Measurements from ENCODE around the gene ATXN1.
"Not testable (repeated sequence)": the region's sequence is repeated elsewhere in the genome, so short reads cannot be mapped to it uniquely, and the experiment has no call there.

The ATXN1 gene

GRCh38 chr6:16388488-16388887 lies 372.8 kb downstream of the ATXN1 start:
- DNase-seq (ENCODE audit: low read depth in 2 of 2), result no peak

GRCh38 chr6:16386057-16386456 lies 375.2 kb downstream of the ATXN1 start:
- no peak for DNase-seq (ENCODE audit: low read depth in 2 of 2)

GRCh38 chr6:16383607-16384206 lies 377.6 kb downstream of the ATXN1 start:
- no peak for DNase-seq (ENCODE audit: low read depth in 2 of 2)

GRCh38 chr6:16381968-16382367 lies 379.3 kb downstream of the ATXN1 start:
- not testable (repeated sequence) for DNase-seq (ENCODE audit: low read depth in 2 of 2)

- no peak for DNase-seq (ENCODE audit: low read depth in 2 of 2)
These were observed 380.9 kb downstream of the ATXN1 start for GRCh38 chr6:16380220-16380809.

GRCh38 chr6:16378360-16378759 lies 382.9 kb downstream of the ATXN1 start:
- not testable (repeated sequence) for DNase-seq (ENCODE audit: low read depth in 2 of 2)

- no peak for DNase-seq (ENCODE audit: low read depth in 2 of 2)
These were observed 383.8 kb downstream of the ATXN1 start for GRCh38 chr6:16377470-16377869.

GRCh38 chr6:16375843-16376242 lies 385.4 kb downstream of the ATXN1 start:
- DNase-seq (ENCODE audit: low read depth in 2 of 2), result no peak

GRCh38 chr6:16375206-16375605 lies 386.1 kb downstream of the ATXN1 start:
- no peak for DNase-seq (ENCODE audit: low read depth in 2 of 2)

GRCh38 chr6:16374461-16375200 lies 386.6 kb downstream of the ATXN1 start:
- no peak for DNase-seq (ENCODE audit: low read depth in 2 of 2)

GRCh38 chr6:16374016-16374415 lies 387.2 kb downstream of the ATXN1 start:
- DNase-seq (ENCODE audit: low read depth in 2 of 2), result no peak

- no peak for DNase-seq (ENCODE audit: low read depth in 2 of 2)
These were observed 389.1 kb downstream of the ATXN1 start for GRCh38 chr6:16372029-16372776.

GRCh38 chr6:16371401-16371800 lies 389.9 kb downstream of the ATXN1 start:
- DNase-seq (ENCODE audit: low read depth in 2 of 2), result no peak

GRCh38 chr6:16370943-16371342 lies 390.3 kb downstream of the ATXN1 start:
- DNase-seq (ENCODE audit: low read depth in 2 of 2), result no peak

GRCh38 chr6:16369989-16370388 lies 391.3 kb downstream of the ATXN1 start:
- DNase-seq (ENCODE audit: low read depth in 2 of 2), result no peak

GRCh38 chr6:16369140-16369745 lies 392.0 kb downstream of the ATXN1 start:
- no peak for DNase-seq (ENCODE audit: low read depth in 2 of 2)

- no peak for DNase-seq (ENCODE audit: low read depth in 2 of 2)
These were observed 393.7 kb downstream of the ATXN1 start for GRCh38 chr6:16367571-16367970.

GRCh38 chr6:16363749-16364148 lies 397.5 kb downstream of the ATXN1 start:
- DNase-seq (ENCODE audit: low read depth in 2 of 2), result no peak

GRCh38 chr6:16362819-16363589 lies 398.3 kb downstream of the ATXN1 start:
- no peak for DNase-seq (ENCODE audit: low read depth in 2 of 2)

- DNase-seq (ENCODE audit: low read depth in 2 of 2), result no peak
These were observed 399.0 kb downstream of the ATXN1 start for GRCh38 chr6:16362296-16362695.

- no peak for DNase-seq (ENCODE audit: low read depth in 2 of 2)
These were observed 399.4 kb downstream of the ATXN1 start for GRCh38 chr6:16361861-16362260.
